GM18907 (cell line): ENCODE results near the gene TENT5C.

Experiments
- ATAC-seq: cut with Tn5 transposase; IDR thresholded peaks from one replicate; pipeline ENCODE4 v1.9.1; 2021; ENCODE audit warnings: mild to moderate bottlenecking, moderate library complexity; ENCODE audit not compliant: unreplicated experiment

Gene TENT5C

GRCh38 chr1:117632269-117633067 lies 26.6 kb downstream of the TENT5C start:
- no peak for ATAC-seq

DNA sequence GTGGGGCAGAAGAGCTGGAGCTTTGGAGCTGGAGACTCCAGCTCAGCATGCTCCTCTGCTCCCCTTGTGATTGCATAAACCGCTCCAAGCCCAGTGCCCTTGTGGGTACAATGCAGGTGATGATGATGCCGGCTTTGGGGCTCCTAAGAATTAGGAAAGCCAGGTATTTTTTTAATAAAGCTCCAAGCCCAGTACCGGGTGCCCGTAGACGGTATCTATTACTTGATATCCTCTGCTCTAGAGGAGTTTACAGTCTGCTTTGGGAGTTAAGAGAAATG lies 27.2 kb downstream of the TENT5C start:
- no peak for ATAC-seq

- ATAC-seq = no peak
Observed at GRCh38 chr1:117633423-117633822, 27.6 kb downstream of the TENT5C start.

DNA sequence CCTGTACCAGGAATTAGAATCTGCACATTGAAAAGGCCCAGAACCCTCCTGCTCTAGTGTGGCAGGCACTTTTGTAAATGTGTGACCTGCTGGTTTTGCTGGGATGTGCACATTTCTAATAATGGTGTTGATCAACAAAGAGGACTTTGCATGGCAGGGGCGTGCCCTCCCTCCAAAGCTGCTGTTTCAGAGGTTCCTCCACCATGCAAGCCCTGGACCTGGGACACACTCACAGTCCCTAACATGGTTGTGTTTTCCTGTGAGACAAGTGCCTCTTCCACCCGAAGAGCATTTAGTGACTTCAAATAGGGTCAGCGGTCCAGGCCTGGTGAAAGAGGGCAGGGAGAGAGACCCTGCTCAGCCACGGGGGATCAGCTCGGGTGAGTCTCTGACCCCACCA lies 28.1 kb downstream of the TENT5C start:
- ATAC-seq = no peak

- no peak for ATAC-seq
Observed at GRCh38 chr1:117634631-117635030, 28.8 kb downstream of the TENT5C start.

DNA sequence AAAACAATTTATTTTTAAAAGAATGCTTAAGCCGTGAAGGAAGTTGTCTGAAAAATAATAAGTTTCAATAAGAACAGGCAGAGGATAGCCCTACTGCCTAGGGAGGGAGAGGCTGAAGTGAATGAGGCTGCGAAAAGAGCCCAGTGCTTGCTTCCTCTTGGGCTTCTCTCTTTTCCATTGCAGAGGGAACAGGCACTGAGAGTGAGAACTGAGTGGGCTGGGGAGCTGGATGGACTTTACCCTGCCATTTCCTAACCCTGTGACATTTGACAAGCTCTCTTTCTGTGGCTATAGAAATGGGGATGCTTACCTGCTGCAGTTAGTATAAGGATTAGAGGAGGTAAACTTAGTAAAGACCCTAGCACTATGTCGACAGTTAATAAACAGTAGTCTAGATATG lies 30.0 kb downstream of the TENT5C start:
- ATAC-seq = no peak

DNA sequence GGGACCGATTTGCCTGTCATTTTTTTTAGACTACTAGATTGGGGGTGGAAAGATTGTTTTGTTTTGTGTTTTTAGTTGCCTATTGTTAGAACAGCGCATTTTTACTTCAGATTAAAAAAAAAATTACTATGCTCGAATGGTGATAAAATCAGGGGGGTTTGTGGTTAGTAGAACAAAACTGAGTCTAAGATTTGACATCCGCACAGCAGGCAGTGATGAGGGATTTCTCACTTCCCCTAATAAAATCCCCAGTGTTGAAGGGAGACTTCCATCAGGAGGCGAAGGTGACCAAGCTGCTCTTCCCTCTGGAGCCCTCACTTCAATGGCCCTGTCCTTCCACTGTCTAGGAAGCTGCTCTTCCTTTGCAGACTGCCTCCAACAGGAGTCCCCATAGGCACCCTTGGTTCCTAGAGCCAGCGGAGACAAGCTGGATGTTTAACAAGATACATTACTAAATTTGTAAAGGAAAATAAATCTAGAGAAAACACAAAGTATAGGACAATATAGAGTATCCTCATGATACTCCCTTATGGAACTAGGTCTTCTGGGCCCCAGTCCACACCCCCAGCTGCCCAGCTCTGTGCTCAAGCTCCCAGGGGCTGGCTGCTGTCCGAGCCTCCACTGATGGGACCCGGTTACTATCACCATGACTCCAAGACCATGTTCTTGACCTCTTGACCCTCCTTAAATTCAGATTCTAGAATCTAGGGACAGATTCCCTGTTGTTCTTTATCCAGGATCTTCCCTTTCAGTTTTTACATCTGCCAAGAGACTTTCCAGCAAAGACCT lies 31.0 kb downstream of the TENT5C start:
- no peak for ATAC-seq

DNA sequence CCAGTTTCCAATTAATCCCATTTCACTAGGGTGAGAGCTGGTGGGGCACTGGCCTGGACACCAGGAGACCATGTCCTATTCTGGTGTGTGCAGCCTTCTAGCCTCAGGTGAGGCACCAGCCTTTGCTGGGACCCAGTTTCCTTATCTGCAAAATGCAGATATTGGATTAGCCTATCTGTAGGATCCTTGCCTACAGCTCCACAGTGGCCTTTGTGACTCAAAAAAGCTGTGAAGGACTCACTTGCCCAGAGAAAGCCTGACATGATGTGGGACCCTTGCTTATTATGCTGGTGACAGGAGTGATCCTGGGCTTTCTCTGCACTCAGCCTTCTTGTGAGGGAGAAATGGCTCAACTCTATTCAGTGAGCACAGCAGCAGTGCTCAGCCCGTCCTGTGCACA lies 32.3 kb downstream of the TENT5C start:
- ATAC-seq = no peak

GRCh38 chr1:117638759-117639158 lies 32.9 kb downstream of the TENT5C start:
- no peak for ATAC-seq

DNA sequence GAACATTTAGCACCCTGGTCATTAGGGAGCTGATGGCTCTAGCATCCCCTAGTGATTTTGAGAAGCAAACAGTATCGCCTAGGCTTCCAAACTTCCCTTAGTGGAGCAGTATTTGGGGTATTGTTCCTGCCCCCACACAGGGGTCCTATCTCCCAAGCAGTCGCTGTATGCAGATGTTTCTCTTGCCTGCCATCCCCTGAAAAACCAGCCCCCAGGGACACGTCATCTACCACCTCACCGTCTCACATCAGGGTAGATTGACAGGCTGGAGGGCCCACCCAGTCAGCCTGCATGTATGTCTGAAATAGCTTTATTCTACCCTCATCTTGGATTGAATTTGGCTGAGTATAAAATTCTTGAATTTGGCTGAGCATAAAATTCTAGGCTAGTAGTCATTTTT lies 33.9 kb downstream of the TENT5C start:
- ATAC-seq = no peak

- no peak for ATAC-seq
Observed at GRCh38 chr1:117641536-117641935, 35.7 kb downstream of the TENT5C start.

DNA sequence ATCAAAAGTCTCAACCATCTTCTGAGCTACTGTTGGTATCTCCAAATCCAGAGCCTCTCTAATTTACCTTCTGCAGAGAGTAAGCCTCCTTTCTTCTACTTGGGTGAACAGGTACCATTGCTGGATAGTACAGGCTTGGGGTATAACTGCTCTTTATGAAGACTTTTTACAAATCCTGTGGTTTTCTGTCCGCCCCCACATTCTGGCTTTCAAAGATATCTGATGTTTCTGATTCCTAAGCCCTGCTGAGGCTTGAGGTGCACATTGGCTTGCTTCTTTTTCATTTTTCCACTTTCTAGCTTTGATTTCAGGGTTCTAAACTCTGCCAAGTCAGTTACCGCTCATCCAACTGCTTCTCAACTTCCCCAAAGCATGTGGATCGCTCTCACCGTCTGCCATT lies 37.1 kb downstream of the TENT5C start:
- no peak for ATAC-seq

DNA sequence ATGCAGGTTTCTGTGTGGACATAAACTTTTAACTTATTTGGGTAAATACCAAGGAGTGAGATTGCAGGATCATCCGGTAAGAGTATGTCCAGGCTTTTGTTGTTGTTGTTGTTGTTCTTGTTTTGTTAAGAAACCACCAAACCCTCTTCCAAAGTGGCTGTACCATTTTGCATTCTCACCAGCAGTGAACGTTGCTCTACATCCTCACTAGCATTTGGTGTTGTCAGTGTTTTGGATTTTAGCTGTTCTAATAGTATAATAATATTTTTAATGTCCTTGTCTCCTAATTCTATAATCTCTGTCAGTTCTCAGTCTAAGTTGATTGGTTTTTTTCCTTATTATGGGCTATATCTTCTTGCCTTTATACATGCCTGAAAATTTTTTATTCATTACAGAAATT lies 37.8 kb downstream of the TENT5C start:
- no peak for ATAC-seq

DNA sequence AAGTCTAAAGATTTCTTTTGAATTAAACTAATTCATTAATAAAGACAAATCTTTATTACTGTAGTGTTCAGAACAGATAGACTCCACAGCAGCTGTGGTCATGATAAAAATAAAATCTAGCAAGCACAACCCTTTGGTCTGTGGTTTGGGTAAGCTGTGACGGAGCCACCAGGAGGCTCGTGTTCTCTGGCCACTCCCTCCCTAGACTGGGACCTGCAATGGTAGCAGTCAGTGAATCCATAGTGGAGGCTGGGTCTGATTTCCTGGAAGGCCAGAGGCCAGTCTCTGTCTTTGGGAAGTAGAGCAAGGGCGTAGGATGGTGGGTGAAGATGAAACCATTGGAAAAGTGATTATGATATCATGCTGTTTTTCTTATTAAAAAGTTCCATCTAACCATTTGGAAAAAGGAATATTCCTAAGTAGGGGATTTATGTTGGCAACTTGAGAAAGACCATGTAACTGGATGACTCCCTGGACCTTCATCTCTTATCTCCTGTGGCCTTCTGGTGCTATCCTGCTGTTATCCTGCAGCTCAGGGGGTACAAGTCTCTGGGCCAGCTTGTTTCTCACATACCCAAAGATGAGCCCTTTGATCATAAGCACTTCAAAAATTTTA lies 39.0 kb downstream of the TENT5C start:
- ATAC-seq = no peak

DNA sequence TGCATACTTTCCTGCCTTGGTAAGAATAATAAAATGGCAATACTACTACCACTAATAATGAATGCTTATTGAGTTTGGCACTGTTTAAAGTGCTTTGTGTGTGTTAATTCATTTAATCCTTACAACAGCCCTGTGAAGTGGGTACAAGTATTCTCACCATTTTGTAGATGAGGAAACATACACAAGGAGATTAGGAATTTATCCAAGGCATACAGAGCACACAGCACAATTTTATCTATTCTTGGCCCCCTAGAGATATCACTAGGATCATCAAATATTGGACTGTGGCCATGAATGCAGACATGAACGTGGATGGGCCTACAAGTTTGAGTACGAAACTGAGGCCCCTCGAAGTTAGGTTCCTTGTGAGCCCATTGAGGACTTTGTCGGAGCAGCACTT lies 39.5 kb downstream of the TENT5C start:
- no peak for ATAC-seq

DNA sequence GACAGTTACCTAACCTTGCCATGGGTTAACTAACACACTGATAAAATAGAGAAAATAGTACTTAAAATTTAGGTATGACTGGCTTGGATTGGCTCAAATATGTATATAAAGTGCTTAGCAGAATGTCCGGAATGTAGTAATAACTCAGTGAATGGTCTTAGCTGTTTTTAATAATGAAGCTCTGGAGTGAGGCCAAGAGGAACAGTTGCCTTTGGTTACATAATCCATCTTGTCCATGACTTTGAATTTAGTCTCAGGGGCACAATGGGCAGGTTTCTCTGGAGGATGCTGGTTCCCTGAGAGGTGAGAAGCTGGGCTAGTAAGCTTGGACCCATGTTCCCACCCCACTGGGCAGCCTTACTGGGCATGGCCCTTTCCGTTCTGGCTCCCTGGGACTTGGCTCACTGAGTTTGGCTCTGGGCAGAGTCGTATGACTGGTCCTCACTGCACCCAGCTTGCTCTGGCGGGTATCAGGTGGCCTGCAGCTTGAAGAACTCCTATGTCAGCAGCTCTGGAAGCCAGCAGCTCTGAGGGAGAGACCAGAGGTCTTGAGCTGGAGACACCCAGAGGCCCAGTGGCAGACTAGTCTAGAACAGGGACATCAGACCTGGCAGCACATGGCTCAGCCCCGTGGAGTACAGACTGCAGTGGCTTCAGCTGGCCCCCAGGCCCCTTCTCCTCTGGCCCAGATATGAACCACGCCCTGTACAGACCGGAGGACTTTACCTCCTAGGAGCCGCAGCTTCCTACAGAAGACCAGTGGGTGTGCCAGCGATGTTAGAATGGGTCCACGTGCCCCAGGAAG lies 40.4 kb downstream of the TENT5C start:
- ATAC-seq = no peak

GRCh38 chr1:117646956-117647355 lies 41.1 kb downstream of the TENT5C start:
- no peak for ATAC-seq

DNA sequence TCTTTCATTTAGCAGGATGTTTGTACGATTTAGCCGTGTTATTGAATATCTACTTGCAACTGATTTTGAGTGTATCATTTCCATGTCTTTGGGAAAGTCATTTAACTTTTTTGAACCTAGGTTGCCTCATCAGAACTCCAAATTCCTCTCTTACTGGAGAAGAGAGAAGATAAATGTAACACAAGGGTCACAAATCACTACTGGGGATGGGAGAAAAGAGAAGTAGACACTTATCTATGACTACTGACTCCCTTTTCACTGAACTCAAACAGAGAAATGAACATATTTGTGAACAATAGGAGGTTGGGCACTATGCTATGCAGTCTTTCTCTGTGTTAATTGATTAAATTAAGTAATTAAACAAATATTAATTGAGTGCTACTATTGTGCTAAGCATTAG lies 42.2 kb downstream of the TENT5C start:
- no peak for ATAC-seq

GRCh38 chr1:117650840-117651568 lies 45.2 kb downstream of the TENT5C start:
- ATAC-seq = no peak

- ATAC-seq = no peak
Observed at GRCh38 chr1:117651616-117652015, 45.8 kb downstream of the TENT5C start.

GRCh38 chr1:117652421-117652820 lies 46.6 kb downstream of the TENT5C start:
- ATAC-seq = no peak
